Measurements from ENCODE around the gene TMC7.

Gene TMC7

DNA sequence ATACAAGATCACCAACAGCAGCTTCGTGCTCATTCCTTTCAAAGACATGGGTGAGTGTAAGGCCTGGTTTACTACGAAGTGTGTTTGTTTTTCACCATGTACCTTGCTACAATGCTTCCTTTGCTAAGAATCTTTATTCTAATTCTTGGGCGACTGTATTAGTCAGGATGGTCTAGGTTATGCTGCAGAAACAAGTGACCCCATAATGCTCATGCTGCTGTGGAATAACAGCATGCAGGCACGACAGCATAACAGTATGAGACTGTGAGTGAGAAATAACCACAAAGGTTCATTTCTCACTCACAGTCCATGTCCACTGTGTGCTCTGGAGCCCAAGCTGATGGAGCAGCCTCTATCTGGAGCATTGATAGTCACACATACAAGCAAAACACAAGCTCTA lies 38.0 kb downstream of the TMC7 start:
- in situ Hi-C loops (cut with MboI; ENCODE audit: low sequenced_read_pairs) = no loop called here

DNA sequence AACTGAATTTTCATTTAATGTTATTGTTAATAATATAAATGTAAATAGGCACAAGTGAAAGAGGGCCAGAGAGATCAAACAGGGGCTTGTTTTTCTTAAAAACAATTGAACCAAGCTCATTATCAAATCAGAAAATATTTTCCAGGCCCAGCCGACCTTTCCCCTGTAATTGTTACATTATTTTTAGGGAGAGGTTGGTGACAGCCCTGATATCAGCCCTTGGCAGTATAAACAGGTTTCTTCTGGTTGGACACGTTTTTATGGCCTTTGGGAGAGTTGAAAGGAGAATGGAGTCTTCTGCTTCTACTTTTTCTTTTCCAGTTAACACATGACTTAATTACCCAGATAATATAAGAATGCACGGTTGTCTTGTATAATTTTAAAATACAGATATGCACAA lies 43.7 kb downstream of the TMC7 start:
- in situ Hi-C loops (cut with MboI; ENCODE audit: low sequenced_read_pairs) = no loop called here

DNA sequence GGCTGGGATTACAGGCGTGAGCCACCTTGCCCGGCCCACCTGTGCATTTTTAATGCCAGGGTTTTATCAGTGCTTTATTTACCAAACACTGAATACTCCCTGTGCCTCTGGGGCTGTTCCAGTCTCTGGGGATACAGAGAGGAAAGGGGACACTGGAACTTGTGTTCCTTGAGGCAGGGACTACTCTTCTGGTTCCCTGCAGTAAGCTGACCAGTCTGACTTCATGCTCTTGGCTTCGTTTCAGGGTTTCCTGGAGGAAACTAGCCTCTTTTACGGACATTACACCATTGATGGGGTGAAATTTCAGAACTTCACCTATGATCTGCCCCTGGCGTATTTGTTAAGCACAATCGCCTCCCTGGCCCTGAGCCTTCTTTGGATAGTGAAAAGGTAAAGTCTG lies 46.2 kb downstream of the TMC7 start:
- in situ Hi-C loops (cut with MboI; ENCODE audit: low sequenced_read_pairs) = no loop called here

DNA sequence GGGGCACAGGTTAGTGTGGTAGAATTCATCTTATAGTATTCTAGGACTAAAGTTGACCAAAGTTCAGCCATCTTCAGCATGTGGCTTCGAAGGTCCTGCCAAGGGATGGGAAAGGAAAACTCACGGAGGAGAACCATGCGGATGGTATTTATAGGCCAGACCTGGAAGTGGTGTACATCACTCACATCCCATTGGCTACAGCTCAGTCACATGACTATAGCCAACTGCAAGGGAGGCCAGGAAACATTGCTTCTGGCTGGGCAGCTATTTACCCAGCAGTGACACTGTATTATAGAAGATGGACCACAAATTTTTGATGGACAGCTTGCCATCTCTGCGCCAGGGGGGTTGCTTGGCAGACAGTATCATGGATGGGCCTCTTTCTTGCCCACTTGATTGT lies 48.0 kb downstream of the TMC7 start:
- in situ Hi-C loops (cut with MboI; ENCODE audit: low sequenced_read_pairs) = no loop called here

DNA sequence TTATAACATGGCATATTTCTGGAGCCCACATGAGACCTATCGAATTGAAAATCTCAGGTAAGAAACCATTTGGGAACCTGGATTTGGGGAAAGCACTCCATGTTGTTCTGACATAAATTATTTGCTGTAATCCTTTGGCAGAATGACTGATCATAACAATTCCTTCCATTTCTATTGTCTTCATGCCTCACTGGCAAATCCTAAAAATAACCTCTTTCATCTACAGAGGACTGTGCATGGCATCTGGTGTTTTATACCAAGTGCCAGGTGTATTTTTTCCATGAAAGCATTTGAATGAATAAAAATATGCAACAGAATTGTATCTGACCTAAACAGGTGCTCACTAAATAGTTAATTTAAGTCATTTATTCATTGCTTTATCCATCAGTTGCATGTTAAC lies 50.0 kb downstream of the TMC7 start:
- in situ Hi-C loops (cut with MboI; ENCODE audit: low sequenced_read_pairs) = no loop called here

DNA sequence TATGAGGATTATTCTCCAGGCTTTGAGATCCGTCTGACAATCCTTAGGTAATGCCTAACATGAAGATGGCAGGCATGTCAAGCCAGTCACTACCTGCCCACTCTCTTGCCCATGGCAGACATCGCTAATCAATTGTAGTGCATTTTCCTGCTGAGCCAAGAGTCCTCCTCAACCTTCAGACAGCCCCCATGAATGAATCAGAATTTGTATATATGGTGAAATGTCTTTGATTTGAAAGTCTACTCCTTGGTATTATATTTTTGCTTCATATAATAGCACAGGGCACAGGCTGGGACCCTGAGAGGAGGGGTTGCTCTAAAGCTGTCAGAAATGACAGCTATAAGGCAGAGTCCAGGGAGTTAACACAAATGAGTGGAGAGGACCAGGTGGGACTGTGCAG lies 56.7 kb downstream of the TMC7 start:
- in situ Hi-C loops (cut with MboI; ENCODE audit: low sequenced_read_pairs) = no loop called here

DNA sequence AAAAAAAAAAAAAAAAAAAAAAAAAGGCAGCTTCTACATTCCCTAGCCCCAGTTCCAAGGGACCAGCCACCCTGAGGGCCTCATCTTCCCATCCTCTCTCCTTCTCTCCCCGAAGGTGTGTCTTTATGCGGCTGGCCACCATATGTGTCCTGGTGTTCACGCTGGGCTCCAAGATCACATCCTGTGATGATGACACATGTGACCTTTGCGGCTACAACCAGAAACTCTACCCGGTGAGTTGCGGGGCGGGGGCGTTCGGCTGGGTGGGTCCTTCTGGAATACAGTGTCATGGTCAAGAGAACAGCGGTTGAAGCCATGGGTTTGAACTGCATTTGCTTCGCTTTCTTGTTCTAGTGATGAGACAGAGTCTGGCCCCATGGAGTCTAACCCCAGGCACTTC lies 61.0 kb downstream of the TMC7 start:
- in situ Hi-C loops (cut with MboI; ENCODE audit: low sequenced_read_pairs) = no loop called here

DNA sequence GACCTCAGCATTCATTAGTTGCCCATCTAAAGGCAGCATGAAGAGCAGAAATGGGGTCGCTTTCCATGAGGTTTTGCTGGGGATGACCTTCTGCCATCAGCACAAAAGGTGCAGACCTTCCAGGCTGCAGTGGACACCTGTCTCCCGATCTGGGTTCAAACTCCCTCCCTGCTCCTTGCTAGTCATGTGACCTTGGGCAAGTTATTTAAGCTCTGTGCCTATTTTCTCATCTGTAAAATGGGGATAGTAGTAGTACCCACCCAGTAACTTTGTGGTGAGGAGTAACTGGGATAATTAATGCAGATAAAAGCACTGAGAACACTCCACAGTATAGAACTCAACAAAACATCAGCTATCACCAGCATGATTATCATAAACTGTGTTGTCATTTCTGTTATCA lies 62.3 kb downstream of the TMC7 start:
- in situ Hi-C loops (cut with MboI; ENCODE audit: low sequenced_read_pairs) = no loop called here

DNA sequence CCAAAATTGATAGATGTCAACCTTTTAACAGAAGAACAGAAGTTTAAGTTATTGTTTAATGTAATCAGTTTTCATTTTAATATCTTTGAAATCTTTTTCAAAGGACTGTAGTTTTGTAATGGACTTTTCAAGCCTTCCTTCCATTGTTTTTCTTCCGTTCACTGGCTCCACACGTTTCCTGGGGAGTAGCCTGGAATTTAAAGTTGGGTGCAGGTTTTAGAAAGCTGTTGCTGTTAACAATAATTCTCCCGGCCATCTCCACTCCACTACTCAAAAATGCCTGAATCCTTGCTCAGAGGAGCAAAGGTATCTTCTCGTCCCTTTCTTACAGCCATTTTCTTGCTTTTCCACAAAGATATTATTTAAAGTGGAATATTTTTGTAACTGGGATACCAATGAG lies 79.0 kb downstream of the TMC7 start:
- in situ Hi-C loops (cut with MboI; ENCODE audit: low sequenced_read_pairs) = no loop called here

DNA sequence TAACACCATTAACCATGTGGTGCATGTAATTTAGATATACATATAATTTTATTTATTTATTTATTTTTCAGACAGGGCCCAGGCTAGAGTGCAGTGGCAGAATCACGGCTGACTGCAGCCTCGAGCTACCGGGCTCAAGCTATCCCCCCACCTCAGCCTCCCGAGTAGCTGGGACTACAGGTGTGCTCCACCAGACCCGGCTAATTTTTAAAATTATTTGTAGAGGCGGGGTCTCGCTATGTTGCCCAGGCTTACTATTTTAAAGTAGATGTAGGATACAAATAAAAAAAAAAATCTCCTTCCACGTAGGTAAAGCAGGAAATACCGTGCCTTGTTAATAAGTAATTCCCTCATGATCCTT lies 83.2 kb downstream of the TMC7 start:
- in situ Hi-C loops (cut with MboI; ENCODE audit: low sequenced_read_pairs) = no loop called here

DNA sequence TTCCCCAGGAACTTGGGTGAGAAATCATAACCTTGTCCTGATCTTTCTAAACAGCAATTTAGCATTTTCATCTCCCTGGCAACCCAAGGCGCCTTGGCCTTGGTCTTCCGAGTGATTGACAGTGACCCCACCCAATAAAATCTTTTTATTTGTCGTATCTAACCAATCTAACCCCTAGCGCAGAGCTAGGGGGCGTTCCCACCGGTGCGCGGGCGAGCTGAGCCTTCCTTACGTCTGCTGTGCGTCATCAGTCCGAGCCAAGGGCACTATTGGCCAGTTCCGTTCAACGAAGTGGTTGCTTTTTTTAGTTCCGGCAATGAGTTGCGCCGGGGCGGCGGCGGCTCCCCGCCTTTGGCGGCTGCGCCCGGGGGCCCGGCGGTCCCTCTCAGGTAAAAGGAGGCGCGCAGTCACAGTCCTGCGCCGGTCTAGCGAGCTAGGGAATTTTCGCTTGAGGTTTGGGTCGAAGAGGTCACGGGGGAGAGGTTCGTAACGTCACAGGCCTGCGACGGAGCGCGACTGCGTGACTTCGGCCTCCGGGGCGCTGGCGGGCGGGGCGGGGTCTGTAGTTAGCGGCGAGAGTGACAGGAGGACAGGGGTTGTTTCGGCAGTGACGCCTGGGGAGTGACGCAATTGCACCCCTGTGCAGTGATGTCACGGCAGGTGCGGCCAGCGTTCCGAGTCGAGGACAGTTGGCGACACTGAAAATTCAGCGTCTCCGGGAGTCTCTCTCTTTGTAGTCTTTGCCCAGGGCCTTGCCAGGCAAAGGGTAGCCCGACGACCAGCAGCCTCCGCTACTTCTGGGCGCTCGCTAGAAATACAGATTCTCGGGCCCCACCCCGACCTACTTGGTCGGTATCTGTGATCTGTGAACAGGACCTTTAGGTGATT lies 83.9 kb downstream of the TMC7 start, which contains the start of gene COQ7:
Gene COQ7 (plus strand): TSS at position 266 of the 888 bp plus-strand sequence. CDS start 51 bp downstream, at position 317.
- in situ Hi-C loops (cut with MboI; ENCODE audit: low sequenced_read_pairs) = no loop called here

DNA sequence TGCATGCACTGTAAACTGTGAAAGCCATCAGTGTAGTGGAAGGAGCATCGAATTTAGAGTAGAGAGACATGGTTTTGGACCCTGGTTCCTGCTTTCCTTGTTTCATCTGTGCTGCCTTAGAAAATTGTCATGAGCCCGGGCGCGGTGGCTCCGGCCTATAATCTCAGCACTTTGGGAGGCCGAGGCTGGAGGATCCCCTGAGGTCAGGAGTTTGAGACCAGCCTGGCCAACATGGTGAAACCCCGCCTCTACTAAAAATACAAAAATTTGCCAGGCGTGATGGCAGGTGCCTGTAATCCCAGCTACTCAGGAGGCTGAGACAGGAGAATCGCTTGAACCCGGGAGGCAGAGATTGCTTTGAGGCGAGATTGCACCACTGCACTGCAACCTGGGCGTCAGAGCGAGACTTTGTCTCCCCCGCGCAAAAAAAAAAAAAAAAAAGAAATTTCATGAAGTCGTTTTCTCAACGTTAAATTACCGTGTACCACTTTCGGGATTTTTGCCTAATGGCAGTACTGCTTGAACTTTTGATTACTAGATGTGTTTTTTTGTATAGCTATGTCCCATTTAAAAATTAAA lies 84.6 kb downstream of the TMC7 start:
- in situ Hi-C loops (cut with MboI; ENCODE audit: low sequenced_read_pairs) = no loop called here

DNA sequence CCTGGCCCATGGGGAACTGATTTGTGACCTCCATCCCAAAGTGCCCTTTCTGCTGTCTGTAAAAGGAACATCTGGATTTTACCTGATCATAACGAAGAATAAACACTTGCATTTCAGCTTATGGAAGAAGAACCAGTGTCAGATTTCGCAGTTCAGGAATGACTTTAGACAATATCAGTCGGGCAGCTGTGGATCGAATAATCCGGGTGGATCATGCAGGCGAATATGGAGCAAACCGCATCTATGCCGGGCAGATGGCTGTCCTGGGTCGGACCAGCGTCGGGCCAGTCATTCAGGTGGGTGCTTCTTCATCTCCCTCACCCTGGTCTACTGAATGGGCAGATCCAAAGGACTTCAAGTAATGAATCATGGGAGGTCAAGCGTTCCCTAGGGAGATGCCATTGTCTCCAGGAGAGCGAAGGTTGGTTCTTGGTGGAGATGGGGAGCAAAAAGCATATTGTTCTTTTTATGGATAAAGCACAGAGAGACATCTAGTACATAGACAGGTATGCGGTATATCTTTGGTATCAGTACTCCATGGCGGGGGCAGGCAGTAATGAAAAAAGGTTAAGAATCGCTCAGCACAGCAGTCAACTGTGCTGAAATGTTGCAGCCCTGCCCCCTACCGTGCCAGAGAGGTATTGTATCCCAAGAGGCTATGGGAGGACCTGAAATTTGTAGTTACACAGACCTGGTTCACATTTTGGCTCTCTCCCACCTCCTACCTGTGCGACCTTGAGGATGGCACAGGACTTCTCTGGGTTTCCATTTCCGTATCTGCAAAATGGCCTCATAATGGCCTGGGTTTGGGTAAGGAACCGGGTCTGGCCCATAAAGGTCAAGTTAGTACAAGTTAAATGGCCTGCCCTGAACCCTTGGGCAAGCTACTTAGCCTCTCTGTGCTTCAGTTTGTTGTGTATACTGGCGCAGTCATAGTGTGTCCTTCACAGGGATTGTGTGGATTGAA lies 88.4 kb downstream of the TMC7 start:
- in situ Hi-C loops (cut with MboI; ENCODE audit: low sequenced_read_pairs) = no loop called here

DNA sequence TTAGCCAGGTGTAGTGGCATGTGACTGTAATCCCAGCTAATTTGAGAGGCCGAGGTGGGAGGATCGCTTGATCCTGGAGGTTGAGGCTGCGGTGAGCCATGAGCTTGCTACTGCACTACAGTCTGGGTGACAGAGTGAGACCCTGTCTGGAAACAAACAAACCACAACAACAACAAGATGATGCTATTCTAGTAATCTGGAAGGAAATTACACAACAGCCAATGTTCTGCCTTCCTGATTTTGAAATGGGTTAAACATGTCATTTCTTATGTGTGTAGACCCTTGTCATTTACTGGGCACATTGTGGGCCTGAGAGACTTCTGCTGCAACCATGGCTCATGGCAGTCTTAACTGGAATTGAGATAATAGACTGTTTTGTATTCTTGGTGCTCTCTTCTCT lies 89.6 kb downstream of the TMC7 start:
- in situ Hi-C loops (cut with MboI; ENCODE audit: low sequenced_read_pairs) = no loop called here

DNA sequence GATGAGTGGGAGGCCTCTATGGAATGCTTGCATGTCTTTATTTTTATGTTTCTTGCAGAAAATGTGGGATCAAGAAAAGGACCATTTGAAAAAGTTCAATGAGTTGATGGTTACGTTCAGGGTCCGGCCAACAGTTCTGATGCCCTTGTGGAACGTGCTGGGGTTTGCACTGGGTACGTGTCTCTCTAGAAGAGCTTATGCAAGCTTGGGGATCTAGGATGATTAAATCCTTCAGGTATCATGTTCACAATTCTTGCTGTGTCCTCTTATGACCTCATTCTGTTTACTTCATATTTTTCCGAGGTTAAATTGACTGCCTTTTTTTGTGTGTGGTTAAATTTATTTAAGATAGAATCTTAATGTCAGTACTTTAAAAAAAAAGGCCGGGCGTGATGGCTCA lies 90.1 kb downstream of the TMC7 start:
- in situ Hi-C loops (cut with MboI; ENCODE audit: low sequenced_read_pairs) = no loop called here

DNA sequence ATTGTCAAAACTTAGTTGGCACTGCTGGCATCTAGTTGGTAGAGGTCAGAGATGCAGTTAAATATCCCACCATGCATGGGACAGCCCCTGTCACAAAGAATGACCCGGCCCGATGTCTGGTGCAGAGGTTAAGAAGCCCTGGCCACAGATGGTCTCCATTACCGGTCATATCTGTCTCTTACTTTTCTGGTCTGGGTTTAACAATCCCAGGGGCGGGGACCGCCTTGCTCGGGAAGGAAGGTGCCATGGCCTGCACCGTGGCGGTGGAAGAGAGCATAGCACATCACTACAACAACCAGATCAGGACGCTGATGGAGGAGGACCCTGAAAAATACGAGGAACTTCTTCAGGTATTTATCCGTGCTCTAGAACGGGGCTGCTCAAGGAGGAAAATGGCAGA lies 91.8 kb downstream of the TMC7 start:
- in situ Hi-C loops (cut with MboI; ENCODE audit: low sequenced_read_pairs) = no loop called here

DNA sequence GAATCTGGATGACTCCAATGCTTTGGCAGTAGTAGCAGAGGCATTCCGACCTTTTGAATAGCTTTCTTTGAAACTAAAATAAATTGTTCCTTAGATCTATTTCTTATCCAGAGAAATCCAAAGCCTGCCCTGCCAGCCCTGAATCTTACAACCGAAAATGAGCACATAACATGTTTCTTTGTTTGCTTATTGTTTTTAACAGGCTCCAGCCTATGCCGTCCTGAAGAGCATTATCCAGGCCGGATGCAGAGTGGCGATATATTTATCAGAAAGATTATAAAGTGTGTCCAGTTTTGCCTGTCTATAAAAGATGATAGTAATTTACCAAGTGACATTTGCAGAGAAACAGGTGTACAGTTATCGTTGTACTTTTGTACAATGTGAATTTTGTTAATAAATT lies 94.1 kb downstream of the TMC7 start:
- in situ Hi-C loops (cut with MboI; ENCODE audit: low sequenced_read_pairs) = no loop called here

DNA sequence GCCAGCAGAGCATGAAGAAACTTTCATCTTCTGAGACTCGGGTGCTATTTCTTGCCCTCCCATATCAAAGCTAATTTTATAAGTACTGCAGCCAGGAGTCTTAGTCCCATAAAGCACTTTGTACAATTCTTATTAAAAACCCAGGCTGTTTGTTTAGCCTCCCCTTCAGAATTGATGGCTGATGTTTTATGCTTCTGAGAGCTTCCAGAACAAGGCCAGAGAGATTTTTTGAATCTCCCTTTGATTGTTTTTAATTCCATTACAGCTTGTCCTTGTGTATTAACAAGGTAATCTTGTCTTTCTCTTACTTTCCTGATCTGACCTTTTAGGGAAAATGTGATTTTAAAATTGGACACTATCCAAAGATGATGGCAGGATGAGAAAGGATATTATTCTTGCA lies 99.9 kb downstream of the TMC7 start:
- in situ Hi-C loops (cut with MboI; ENCODE audit: low sequenced_read_pairs) = no loop called here

DNA sequence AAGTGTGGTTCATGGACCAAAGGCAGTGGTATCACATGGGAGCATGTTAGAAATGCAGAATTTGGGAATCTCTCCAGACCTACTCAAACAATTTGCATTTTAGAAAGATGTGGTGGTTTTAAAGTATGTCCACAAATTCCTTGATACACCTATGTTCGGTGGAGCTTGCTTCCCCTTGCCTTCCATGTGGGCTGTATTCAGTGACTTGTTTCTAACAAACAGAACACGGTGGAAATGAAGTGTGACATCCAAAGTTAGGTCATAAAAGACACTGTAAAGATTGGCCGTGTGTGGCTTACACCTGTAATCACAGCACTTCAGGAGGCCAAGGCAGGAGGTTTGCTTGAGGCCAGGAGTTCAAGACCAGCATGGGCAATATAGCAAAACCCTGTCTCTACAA lies 100.4 kb downstream of the TMC7 start:
- in situ Hi-C loops (cut with MboI; ENCODE audit: low sequenced_read_pairs) = no loop called here

DNA sequence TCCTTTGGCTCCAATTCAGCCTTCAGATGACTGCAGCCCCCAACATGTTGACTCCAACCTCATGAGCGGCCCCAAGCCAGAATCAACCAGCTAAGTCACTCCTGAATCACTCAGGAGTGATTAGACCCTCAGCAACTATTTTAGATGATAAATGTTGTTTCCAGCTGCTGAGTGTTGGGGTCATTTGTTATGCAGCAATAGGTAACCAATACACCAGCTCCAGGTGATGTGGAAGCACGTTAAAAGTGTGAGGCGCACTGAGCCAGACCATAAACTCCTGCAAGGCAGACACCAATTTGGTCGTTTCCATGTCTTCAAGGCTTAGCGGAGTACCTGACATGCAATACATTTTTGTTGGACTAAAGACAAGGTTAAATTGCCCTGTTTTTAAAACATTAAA lies 101.1 kb downstream of the TMC7 start:
- in situ Hi-C loops (cut with MboI; ENCODE audit: low sequenced_read_pairs) = no loop called here

DNA sequence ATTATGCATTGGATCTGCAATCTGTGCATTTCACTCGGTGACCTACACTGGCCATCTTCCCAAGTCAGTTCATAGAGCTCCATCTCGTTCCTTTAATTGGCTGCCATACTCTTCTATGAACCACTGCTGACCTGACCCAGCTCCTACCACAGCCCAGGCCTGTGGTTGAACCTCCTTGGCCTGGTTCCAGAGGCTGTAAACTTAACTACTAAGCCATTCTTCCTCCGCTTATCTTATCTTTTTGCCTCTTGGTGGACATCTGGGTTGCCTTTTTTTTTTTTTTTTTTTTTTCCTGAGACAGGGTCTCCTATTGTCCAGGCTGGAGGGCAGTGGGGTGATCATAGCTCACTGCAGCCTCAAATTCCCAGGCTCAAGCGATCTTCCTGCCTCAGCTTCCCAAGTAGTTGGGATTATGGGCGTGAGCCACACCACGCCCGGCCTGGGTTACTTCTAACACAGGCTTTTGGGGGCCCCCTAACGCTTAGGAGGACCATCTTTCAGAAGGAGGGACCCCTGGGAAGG lies 102.0 kb downstream of the TMC7 start:
- in situ Hi-C loops (cut with MboI; ENCODE audit: low sequenced_read_pairs) = no loop called here
